Myocyte (in vitro differentiated cells): ENCODE measurements around the gene KIAA2012. TPM values are rescaled to one million over a fixed set of nuclear protein-coding genes. Genes with fewer than 3 reads are reported as not detected.
A peak's percentile ranks its signal among the peaks of the same experiment; 100 is the strongest.

Experiments
- DNase-seq: peaks from one replicate; pipeline ENCODE4 v3.0.0-alpha.2; 2012; ENCODE audit warnings: low read depth
- polyA plus RNA-seq: library from polyadenylated mRNA; unstranded; fragments of >200 nt; gene quantifications from one replicate; pipeline ENCODE4 v1.2.1, GENCODE V29; 2012; ENCODE audit warnings: missing spikeins
- total RNA-seq: library from RNA; depleted of rRNA; stranded (reverse); fragments of >200 nt; gene quantifications from 2 replicates; pipeline ENCODE4 v1.2.3, GENCODE V29; 2014

Gene KIAA2012
- not detected in 2 replicates for total RNA-seq
- polyA plus RNA-seq = 0.03 TPM

- DNase-seq = no peak
Observed at GRCh38 chr2:202072737-202073401, at the start of gene KIAA2012. Gene KIAA2012, plus strand, starts transcription at chr2:202073255. Its CDS starts 373 bp downstream, at chr2:202073628.

GRCh38 chr2:202023904-202024266 lies 49.2 kb upstream of the KIAA2012 start:
- no peak for DNase-seq

- no peak for DNase-seq
Observed at GRCh38 chr2:202024871-202025270, 48.2 kb upstream of the KIAA2012 start.

DNA sequence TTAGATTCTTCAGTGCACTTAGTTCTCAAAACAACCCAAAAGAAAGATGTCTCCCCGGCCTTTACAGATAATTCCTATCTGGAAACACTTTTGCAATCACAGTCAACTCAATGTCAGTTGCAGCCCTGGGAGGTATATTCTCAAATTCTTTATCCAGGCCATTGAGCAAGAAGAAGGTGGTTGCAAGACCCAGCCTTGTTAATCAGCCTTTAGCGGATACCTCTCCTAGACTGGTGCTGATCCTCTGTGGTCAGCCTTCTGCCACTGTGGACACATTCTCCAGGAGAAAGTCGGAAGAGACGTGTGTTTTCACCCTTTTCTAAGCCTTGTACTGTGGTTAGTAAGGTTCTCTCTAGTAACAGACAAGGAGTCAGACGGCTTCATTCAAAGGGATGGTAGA lies 47.2 kb upstream of the KIAA2012 start:
- no peak for DNase-seq

DNA sequence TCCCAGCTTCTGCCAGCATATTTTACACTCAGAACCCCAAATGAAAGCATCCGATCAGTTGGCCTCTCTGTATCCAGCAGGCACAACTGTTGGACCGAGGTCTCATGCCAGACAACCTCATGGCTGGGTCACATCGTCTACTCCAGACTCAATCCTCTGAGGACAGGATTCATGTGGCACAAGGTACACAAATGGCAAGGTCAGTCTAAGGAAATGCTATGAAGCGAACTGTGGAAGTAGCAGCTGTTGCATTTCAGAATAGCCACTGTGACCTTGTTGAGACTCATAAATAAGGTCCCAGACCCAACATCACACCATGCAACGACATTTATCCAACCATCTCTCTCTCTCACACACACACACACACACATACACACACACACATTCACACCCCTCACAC lies 46.5 kb upstream of the KIAA2012 start:
- DNase-seq = peak; percentile 75

DNA sequence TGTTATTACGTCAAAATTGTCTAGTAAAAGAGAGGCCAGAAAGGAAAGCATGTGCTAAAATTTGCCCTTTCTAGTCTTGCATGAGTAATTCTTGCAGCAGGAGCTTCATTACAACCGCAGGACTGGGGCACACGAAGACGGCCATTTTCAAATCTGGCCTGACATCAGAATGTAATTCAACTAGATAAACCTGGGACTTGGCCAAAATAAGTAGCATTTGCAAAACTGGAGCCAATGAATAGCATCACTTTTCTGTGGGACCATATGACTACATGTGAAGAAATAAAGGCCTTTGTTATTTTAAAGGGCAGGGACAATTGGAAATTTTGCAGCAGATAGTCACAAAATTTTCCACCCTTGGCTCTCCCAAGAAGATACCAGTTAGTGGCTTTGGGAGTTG lies 42.4 kb upstream of the KIAA2012 start:
- DNase-seq = no peak

DNA sequence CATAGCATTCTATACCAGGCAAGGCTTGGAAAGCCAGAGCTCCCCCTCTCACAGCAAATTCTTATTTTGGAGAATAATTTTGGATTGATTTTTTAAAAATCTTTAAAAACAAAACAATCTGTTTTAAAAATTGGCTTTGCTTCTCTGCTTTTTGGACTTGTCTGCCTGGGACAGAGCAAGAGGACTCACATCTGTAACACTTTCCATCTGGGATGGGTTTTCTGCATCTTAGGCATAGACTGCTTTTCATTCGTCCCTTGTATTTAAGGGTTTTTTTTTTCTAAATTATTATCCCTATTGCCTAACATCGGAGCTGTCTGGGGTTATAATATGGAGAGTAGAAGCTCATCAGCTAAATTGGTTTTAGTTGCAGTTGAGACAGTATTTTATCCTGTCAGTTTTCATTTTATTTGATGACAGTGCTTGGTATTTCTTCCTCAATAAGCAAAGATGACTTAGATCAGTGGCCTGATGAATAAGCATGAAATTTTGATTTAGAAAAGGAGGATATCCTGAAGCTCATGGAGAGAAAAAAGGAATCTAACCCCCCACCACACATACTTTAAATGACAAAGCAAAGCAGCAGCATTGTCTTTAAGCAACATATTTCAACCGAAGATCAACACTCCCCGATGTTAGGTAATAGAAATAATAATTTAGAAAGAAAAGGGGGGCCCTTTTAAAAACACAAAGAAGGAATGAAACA lies 41.7 kb upstream of the KIAA2012 start:
- no peak for DNase-seq

DNA sequence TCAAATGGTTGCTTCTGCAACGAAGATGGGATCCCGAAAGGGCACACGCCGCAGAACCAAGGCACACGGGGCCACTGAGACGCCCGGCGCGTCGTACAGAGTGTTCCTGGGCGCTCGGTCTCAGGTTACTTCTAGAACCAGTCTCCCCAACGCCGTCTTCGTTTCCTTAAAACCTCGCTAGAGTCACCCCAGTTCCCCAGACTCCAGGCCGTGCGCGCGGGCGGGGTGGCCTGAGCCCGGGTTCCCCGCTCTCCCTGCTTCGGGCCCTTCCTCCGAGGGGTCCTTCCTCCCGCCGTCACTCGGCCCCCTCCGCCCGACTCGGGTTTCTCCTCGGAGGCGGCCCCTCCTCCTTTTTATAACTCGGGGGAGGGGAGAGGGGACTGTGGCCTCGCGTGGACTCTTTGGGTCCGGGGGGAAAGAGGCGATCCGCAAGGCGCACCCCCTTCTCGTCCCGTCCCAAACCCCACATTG lies 40.2 kb upstream of the KIAA2012 start:
- peak; percentile 75 for DNase-seq

- DNase-seq = peak; percentile 93
Observed at GRCh38 chr2:202033317-202034248, 39.5 kb upstream of the KIAA2012 start, which contains the start of gene FZD7. Gene FZD7, plus strand, starts transcription at chr2:202033855. Its CDS starts 793 bp downstream, at chr2:202034648.

- DNase-seq = peak; percentile 53
Observed at GRCh38 chr2:202034249-202035088, 38.6 kb upstream of the KIAA2012 start.

GRCh38 chr2:202035089-202035940 lies 37.7 kb upstream of the KIAA2012 start:
- peak; percentile 29 for DNase-seq

DNA sequence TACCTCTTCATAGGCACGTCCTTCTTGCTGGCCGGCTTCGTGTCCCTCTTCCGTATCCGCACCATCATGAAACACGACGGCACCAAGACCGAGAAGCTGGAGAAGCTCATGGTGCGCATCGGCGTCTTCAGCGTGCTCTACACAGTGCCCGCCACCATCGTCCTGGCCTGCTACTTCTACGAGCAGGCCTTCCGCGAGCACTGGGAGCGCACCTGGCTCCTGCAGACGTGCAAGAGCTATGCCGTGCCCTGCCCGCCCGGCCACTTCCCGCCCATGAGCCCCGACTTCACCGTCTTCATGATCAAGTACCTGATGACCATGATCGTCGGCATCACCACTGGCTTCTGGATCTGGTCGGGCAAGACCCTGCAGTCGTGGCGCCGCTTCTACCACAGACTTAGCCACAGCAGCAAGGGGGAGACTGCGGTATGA lies 37.1 kb upstream of the KIAA2012 start:
- DNase-seq = no peak

DNA sequence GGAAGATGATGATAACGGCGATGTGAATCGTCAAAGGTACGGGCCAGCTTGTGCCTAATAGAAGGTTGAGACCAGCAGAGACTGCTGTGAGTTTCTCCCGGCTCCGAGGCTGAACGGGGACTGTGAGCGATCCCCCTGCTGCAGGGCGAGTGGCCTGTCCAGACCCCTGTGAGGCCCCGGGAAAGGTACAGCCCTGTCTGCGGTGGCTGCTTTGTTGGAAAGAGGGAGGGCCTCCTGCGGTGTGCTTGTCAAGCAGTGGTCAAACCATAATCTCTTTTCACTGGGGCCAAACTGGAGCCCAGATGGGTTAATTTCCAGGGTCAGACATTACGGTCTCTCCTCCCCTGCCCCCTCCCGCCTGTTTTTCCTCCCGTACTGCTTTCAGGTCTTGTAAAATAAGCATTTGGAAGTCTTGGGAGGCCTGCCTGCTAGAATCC lies 36.4 kb upstream of the KIAA2012 start:
- DNase-seq = no peak

- DNase-seq = no peak
Observed at GRCh38 chr2:202037086-202037485, 36.0 kb upstream of the KIAA2012 start.

GRCh38 chr2:202038471-202039277 lies 34.4 kb upstream of the KIAA2012 start:
- DNase-seq = peak; percentile 57

GRCh38 chr2:202039278-202040078 lies 33.6 kb upstream of the KIAA2012 start:
- DNase-seq = no peak

- DNase-seq = no peak
Observed at GRCh38 chr2:202040079-202040844, 32.8 kb upstream of the KIAA2012 start.
